HS-27A (cell line): Measurements from ENCODE around the gene PCP2.
A peak's percentile ranks its signal among the peaks of the same experiment; 100 is the strongest.

Experiments
- DNase-seq: peaks from one replicate; pipeline ENCODE4 v3.0.0-alpha.2; 2012; ENCODE audit warnings: low read depth, missing footprints

The PCP2 gene

DNA sequence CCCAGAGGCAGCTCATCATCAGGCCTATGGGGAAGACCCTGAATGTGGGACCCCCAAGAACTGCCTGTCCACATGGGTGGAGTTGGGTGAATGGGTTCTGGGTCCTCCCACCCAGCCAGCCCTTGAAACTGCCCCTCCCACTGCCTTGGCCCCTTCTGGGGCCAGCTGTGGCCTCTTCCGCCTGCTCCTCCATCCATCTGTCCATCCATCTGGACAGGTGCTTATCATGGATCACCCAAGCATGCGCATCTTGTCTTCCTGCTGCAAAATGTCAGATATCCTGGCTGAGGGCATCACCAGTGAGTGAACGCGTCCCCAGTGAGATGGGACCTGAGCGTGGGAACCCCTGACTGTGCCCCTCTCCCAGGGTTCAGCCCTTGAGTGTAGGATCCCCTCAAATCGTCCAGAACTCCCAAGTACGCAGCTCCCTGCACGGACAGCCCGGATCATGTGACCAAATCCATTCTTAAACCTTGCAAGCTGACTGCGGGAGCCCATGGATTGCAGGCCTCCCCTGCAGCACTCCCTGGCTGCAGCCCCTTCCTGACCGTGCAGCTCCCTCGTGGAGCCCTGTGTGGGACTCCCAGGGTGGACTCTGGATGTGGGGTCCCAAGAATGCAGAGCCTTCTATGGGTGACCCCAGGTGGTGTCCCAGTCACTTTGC lies 5.4 kb upstream of the PCP2 start:
- DNase-seq, result no peak

DNA sequence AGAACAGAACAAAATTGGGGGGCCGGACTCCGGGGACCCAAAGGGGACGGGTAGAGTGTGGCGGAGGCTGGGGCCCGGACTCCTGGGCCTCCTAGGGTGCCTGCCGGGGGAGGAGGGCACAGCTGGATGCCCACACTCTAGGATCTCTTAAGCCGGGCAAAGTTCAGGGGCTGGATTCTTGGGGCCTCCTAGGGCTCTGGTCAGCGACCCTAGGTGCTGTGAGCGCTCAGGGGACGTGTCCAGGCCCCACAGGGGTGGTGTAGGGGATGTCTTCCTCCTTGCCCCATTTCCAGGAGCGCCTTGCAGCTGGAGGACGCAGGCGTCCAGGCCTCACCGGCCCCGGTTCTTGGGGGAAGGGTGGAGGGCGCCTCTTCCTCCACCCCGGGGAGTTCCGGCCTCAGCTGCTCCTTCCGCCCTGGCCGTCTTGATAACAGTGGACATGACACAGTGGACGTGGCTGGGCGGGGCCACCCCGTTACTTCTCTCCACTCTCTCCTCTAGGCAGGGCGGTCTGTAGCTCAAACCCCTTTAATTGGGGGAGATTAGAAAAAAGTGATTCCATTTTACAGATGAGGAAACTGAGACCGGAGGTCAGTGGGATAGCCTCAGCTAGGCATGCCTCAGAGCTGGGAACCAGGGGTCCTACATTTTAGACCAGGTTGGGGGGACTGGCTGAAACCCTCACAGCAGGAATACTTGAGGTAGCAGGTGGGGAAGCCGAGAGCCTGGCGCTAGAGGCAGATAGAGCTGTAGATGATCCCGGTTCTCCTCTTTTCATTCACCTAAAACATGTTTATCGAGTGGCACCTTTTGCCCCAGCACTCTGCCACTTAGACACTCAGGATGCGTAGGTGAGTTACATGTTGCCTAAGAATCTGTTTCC lies 4.1 kb upstream of the PCP2 start:
- DNase-seq, result no peak

DNA sequence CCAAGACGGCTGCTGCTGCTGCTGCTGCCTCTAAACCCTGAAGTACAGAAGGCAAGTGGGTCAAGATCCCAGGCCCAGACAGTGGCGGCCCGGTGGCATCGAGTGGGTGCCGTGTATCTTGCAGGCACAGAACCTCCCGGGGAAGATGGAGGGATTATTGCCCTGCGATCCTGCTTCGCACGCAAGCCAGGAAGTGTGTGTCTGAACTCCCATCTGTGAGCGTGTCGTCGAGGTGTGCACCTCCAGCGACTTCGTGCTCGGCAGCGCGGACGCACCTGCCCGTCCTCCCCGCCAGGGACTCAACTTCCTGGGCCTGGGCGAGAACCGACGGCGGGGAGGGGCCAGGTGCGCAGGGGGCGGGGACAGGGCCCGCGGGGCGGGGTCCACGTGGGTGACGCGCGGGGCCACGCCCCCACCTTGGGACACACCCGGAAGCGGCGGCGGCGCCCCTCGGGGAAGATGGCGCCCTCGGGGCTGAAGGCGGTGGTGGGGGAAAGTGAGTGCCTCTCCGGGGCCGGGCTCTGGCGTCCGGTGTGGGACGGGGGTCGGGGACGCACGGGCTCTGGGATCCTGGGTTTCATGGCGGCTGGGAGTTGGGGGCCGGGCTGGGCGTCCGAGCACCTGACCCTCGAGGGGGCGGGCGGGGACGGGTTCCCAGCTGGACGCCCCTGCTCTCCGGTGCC lies 3.3 kb upstream of the PCP2 start, which contains the start of gene STXBP2:
TSS of gene STXBP2 (plus strand) at position 420 of the 683 bp plus-strand sequence. CDS start at position 460, 40 bp downstream.
- no peak for DNase-seq

DNA sequence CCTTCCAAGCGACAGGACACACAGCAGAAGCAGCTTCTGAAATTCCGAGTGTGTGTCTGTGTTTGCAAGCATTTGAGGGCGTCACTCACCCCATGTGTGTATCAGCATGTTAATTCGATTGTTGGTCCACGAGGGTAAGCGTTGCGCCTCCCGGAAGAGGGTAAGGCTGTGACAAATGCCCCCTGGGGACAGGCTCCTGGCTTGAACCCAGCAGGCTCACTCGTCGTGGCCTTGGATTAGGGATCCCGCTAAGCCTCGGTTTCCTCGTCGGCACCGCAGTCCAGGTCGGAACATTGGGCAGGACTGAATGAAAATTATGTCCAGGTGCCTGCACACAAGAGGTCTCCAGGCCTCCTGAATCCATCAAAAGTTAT lies 2.8 kb upstream of the PCP2 start:
- no peak for DNase-seq

- no peak for DNase-seq
Observed at GRCh38 chr19:7635670-7636069, 2.2 kb upstream of the PCP2 start.

DNA sequence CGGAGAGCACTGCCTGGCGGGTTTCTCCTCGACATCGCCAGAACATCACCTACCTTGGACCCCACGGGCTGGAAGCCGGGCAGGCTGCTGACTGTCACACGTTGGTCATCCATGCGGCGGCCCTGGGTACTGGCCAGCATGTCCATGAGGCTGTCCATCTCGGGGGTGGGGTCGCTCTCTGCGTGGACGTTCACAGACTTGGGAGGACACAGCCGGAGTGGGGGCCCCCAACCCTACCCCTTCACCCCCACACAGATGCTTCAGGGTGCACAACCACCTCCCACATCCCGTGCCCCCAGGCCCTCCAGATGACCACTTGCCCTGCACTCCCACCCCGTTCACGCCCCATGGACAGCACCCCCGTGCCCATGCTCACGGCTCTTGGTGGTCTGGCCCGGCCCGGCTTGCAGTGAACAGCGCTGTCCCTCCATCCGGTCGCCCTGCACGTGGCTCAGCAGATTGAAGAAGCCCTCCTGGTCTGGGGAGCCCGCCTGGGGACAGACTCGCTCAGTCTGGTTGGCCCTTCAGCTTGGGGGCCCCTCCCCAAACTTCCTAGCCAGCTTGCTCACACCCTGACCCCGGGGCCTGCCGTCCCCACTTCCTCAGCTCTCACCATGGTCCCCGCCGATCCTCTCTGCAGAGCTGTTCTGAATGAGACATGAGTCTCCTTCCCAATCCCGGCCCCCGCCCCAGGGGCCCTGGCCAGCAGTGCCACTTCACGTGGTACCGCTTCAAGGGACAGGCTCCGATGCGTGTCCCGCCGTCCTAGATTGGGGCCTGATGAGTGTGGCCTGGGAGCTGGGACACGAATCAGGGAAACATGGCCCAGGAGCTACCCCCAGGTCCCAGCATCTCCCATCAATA lies 947 bp downstream of the PCP2 start:
- no peak for DNase-seq

- DNase-seq, result no peak
Observed at GRCh38 chr19:7631577-7631976, 1.9 kb downstream of the PCP2 start.

DNA sequence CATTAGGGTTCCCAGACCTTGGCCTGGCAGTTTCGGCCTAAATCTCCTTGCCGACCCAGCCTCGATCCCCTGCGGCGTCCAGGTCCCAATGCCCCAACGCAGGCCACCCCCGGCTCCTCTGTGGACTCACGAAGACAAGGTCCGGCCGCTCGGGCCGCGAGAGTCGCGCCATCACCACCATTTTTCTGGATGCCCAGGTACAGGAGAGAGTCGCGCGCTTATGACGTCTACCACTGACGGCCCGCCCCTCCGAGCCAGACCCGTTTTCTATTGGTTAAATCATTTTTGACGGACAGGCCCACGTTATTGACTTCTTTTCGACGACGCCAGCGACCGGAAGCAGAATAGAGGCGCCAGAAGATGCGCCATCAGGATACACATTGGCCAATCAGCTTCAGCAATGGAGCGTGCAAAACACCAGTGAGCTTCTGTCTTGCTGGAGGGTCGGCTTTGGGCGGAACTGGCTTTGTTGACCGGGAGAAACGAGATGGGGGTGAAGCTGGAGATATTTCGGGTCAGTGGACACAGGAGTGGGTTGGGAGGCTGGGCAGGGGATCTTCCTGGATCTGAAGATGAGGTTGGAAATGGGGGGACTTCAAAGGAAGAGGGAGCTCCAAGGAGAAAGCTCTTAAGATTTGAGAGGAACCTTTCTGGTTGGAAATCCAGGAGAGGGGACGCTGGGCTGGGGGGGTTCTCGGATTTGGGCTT lies 4.0 kb downstream of the PCP2 start, which contains the start of the genes PET100 and XAB2:
TSS of gene PET100 (plus strand) at position 447 of the 708 bp plus-strand sequence. CDS start at position 488, 41 bp downstream.
TSS of gene XAB2 (minus strand) at position 199 of the 708 bp plus-strand sequence. CDS start at position 181, 18 bp downstream.
- peak; percentile 92 for DNase-seq

DNA sequence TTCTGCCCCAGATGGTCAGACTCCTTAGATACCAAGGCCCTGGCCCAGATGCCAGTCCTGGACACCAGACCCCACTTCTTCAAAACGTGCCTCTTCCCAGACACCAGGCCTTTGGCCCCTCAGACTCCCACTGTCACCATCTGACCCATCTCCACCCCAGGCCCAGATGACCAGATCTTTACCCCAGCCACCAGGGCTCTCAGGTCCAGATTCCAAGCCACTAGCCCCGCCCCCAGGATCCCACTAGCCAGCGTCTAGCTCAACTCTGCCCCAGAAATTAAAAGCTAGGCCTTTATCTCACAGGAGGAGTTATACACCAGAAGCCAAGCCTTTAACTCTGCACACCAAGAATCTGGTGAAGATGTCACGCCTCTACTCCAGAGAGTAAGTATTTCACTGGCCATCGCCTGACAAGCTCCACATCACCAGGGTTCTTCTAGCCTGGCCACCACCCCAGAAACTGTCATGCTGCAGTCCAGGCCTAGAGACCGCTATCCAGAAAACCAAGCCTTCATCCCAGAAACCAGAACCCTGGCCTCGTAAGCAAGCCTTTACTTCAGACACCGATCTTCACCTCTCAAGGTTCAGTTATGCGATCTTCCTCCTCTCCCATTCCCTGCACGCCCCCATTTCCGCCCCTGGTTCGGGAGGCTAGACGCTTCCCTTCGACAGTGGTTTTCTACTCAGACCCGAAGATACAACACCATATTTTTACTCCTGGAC lies 4.8 kb downstream of the PCP2 start:
- no peak for DNase-seq

DNA sequence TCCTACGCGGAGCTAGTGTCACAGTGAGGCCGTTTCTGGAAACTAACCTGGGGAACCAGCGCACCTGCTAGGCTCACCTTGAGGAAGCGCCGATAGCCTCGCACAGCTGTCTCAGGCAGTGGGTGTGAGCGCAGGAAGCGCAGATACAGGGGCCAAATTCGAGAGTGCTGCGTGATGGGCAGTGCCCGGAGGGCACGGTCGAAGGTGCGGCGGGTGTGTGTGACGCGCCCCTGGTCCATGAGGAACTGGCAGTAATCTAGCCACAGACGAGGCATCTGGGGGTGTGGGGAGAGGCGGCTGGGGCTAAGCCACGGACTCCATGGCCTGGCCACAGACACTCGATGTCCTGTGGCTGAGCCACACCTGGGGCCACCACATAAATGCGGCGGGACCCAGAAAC lies 6.4 kb downstream of the PCP2 start:
- no peak for DNase-seq

DNA sequence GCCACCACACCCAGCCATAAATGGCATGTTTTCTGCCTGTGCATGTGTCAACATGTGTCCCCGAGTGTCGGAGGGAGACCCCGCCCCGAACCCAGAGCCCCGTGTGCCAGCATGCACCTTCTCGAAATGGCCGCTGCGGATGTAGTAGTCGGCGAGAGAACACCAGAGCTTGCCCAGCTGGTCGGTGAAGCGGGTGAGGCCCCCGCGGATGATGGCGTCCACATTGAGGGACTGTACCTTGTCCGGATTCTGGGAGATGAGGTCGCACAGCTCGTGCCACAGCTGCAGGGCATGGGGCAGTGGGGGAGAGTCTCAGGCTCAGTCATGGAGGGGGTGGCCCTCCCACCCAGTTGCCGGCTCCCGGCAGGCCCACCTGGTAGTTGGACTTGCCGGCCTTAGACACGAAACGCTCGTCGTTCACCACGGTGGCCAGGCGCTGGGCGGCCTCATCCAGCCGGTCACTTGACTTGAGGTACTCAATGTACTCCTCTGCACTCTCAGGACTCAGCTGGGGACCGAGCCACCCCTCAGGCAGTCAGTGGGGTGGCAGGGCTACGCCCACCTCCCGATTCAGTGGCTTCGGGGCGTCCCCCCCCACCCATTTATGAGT lies 7.7 kb downstream of the PCP2 start:
- DNase-seq, result no peak

- DNase-seq, result no peak
Observed at GRCh38 chr19:7624810-7625209, 8.7 kb downstream of the PCP2 start.

- DNase-seq, result no peak
Observed at GRCh38 chr19:7623725-7624603, 9.6 kb downstream of the PCP2 start.

- no peak for DNase-seq
Observed at GRCh38 chr19:7622933-7623685, 10.4 kb downstream of the PCP2 start.

DNA sequence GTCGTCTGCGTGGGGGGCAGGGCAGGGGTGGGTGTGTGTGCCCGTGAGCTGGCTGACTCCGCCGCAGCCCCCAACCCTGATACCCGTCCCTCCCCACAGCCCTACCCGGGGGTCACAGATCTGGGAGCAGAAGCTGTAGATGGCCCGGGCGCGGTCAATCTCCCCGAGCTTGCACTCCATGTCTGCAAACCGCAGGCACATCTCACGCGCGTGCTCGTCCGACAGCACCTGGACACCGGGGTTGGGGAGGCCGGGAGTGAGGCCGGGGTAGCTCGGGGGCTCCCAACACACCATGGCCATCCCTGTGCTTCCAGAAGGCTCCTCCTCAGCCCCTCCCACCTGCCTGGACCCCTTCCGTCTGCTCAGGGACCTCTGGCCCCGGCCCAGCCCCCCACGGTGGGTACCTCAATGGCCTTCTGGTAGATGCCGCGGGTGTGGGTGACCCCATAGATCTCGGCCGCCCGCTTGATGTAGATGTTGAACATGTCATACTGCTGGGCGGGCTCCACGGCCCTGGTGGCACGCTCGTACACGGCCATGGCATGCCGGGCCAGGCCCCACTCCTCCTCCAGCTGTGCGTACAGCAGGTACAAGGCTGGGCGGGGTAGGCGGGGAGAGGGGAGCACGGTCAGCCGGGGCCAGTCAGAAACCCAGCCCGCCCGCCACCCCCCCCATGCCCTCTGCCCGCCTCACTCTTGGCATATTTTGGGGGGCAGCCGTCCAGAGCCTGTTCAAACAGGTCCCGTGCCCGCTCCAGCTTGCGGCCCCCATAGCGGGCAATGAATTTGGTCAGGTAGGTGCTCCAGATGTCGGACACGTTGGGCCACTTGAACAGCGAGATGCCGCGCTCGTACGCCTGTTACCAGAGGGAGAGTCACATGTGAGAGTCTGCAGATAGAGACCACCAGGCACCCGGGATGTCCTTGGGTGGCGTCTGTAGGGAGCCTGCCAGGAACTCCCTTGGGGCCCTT lies 12.8 kb downstream of the PCP2 start:
- no peak for DNase-seq

DNA sequence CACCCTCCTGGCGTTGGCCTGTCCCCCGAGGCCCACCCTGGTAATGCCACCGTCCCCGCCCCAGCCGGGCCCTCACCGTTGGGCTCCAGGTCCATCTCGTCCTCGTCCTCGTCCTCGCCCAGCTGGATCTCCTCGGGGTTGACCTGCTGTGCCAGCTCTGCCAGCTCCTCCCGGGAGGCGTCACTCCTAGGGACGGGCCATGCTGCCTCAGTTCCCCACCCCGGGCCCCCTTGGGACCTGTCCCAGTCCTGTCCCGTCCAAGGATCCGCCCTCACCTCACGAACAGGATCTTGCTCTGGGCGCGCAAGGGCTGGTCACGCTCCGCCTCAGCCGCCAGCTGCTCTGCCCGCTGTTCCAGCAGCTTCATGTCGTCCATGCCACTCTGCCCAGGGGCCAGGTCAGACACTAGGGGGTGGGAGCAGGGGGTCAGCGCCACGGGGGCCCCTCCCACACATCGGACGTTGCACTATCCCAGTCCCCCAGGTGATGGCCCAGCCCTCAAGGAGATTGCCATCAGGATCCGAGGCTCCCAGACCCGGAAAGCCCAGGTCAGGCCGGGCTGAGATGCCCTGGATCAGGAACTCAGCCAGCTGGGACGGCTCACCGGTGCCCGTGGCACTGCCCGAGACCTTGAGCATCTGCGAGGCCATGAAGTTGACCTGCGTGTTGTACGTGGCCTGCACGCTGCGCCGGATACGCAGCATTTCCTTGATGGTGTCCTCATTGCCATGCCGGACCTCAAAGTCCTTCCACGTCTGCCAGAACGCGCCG lies 13.7 kb downstream of the PCP2 start:
- no peak for DNase-seq
